SW480 (cell line): ENCODE results near the gene PKIG.

ENCODE experiments used
- DNase-seq: peaks from one replicate; pipeline ENCODE4 v3.0.0-alpha.2; 2016; ENCODE audit warnings: low spot score

Gene PKIG

DNA sequence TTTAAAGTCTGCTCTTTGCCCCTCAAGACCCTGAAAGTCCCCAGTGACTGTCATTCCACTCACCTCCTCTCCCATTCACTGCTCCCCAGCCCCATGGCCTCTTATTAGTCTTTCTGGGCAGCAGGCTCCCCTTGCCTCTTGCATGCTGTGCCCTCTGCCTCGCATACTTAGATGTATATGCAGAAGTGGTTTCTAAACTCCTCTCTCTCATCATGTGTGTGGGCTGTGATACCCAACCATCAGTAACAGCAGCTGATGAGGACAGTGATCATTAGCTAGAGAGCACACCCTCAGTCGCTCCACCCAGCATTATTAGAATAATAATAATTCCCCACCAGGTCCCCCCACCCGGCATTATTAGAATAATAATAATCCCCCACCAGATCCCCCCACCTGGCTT is 14.5 kb downstream of the PKIG start:
- no peak for DNase-seq

- no peak for DNase-seq
These were observed 15.1 kb downstream of the PKIG start for GRCh38 chr20:44597516-44597915.

GRCh38 chr20:44597930-44598329 is 15.6 kb downstream of the PKIG start:
- DNase-seq: no peak

DNA sequence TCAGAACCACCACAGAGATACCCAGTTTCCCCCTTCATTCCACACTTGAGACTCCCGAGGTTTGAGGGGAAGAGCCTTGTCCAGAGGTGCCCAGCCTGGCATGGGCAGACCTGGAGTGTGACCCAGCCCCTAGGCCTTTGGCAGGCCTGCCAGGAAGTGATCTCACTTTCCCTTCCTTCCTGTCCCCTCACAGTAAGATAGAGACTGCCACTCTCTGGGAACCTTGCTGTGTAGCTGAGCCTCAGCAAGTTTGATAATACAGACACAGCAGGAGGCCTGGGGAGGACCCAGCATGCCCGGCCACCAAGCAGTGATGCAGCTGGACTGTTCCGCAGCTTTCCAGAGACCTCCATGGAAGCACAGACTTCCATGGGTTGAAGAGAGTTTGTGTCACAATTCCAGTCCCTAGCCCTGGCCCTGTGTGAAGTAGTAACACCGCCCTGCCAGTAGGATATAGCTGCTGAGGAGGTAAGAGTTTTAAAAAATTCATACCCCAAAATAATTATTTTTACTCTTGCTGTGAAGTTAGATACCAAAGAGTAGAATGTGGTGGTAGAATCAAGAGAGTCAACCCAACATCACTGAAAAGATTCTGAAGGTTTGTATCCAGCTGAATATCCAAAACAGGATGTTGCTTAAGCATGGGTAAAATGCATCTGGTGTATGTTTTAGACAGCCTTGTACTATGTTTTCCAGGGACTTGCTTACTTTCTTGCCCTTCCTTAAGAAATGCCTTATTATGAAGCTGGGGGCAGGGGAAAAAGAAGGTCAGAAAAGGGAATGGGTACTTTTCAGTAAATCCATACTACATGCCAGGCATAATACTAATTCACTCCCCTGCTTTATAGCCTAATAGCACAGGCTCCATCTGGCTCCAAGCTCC is 16.3 kb downstream of the PKIG start:
- no peak for DNase-seq

DNA sequence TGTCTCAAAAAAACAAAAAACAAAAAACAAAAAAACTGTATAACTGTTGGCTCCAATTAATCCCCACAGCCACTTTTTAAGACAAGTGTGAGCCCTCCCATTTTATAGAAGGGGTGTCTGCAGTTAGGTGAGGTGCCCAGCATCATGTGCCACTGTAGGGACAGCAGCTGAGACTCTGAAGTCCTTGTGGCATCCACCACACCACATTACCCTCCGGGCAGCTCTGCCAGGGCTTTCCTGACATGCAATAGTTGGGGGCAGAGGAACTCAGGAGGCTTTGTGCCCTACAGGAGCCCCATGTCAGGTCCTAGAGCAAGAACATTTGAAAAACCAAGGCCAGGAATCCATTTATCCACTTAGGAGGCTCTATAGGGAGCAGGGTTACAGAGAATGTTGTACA is 17.3 kb downstream of the PKIG start:
- DNase-seq: no peak

- no peak for DNase-seq
These were observed 17.9 kb downstream of the PKIG start for GRCh38 chr20:44600301-44600700.

- no peak for DNase-seq
These were observed 18.4 kb downstream of the PKIG start for GRCh38 chr20:44600758-44601201.

- no peak for DNase-seq
These were observed 18.9 kb downstream of the PKIG start for GRCh38 chr20:44601236-44601671.

GRCh38 chr20:44601801-44602204 is 19.4 kb downstream of the PKIG start:
- no peak for DNase-seq

DNA sequence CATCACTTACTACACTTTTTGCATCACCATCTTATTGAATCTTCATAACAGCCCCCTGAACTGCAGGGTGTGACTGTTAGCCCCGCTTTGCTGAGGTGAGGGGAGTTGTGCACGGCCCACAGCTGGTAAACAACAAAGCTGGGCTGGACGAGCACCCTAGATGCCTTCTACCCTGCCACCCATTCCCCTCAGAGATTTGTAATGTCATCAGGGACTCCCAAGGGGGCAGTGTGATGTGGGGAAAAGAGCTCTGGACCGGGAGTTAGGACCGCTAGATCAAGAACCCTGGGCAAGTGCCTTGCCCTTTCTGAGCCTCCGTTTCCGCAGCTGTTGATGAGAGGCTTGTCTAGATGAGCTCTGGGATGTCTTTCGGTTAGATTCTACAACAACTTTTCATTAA is 20.9 kb downstream of the PKIG start:
- no peak for DNase-seq

DNA sequence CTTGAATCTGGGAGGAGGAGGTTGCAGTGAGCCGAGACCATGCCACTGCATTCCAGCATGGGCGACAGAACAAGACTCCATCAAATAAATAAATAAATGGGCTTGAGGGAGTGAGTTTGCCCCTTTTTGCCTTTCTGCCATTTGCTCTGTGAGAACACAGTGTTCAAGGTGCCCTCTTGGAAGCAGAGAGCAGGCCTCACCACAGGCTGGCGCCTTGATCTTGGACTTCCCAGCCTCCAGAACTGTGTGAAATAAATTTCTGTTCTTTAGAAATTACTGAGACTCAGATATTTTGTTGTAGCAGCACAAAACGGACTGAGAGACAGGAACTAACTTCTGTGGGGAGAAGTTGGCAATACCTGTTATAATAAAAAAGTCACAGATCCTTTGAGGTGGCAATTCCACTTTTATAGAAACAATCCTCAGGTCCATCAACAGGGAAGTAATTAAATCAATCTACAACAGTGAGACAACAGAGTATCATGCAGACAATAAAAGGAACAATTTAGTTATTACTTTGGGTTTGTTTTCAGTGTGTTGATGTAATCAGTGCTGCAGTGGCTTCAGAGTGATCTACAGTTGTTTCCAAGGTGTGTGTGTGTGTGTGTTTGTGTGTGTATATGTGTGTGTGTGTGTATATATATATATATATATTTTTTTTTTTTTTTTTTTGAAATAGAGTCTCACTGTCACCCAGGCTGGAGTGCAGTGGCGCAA is 24.5 kb downstream of the PKIG start:
- DNase-seq: no peak

DNA sequence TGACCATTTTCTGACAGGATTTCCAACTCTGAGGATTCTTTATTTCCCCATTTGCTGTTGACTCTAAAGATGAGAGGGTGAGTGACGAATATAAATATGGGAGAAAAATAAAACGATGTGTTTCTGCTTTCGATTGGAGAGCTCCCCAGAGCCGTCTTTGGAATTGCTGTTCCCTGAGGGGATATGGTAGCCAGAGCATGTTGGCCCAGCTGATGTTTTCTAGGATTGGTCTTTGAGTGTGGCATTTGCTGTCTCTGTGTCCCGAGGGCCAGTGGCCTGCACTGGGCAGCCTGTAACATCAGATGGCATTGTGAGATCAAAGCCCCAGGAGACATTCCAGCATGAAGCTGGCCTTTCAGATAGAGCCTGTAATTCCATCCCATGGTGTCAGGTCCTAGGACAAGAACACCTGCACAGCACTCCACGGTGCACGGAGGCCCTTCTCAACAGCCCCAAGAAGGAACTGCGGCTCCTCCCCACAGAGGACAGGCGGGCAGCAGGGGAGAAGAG is 26.7 kb downstream of the PKIG start:
- DNase-seq: peak; percentile 44

GRCh38 chr20:44609516-44610312 is 27.3 kb downstream of the PKIG start:
- peak; percentile 97 for DNase-seq

DNA sequence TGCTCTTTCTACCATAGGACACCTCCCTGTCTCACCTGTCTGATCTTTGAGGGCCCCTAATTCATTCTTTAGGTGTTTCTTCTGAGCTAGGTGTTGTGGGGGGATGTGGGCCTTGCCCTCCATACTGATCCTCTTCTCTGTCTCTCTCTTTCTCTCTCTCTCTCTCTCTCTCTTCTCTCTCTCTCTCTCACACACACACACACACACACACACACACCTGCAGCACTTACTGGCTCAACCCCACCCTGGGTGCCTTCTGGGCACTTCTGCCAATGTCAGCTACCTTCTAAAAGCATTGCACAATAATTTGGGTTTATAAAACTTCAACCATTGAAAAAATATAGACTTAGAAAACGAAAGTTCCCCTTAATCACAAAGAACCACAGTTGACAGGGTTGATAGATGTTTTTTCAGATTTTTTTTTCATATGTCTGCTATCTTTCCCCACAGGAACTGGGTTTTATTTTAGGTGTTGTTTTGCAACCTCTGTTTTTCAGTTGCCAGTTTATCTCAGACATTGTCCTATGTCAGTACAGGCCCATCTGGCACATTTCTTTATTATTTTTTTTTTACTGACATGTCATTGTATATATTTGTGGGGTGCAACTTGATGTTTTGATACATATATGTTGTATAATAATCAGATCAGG is 28.1 kb downstream of the PKIG start:
- DNase-seq: no peak

GRCh38 chr20:44613575-44613974 is 31.2 kb downstream of the PKIG start:
- DNase-seq: no peak

GRCh38 chr20:44614525-44614924 is 32.1 kb downstream of the PKIG start:
- DNase-seq: no peak

- no peak for DNase-seq
These were observed 32.9 kb downstream of the PKIG start for GRCh38 chr20:44615169-44615791.

DNA sequence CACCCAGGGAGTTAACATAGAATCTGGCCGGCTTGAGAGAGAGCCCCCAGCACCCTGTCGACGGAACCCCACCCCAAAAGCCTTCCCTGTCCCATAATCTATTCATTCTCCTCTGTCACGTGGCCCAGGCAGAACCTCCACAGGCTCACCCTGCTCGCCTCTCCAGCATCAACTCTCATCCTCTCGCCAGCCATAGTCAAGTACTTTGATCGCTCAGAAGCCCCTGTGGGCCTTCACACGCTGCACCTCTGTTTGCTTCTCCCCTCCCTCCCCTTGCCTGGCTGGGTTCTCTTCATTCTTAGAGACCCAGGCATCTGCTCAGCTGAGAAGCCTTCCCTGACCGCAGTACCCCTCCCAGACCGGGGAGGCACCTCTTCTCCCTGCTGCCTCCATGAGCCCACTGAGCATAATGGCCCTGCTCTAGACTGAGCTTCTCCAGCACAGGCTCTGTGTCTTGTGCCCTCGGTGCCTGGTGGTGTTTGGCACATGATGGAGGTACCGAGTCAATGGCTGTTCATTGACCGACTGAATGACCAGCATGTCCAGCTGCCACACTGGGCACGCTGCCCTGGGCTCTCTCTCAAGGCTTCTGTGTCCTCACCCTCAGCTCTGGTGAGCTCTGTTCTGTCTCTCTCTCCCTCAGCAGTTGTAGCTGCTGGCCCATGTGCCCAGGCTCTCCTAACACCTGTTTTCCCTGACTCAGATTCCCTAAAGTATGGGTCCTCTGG is 33.7 kb downstream of the PKIG start:
- DNase-seq: no peak

- DNase-seq: no peak
These were observed 34.2 kb downstream of the PKIG start for GRCh38 chr20:44616604-44616964.

- DNase-seq: peak; percentile 29
These were observed 35.9 kb downstream of the PKIG start for GRCh38 chr20:44618318-44618731.

GRCh38 chr20:44619294-44619693 is 36.9 kb downstream of the PKIG start:
- DNase-seq: no peak
